GM12875 (cell line): ENCODE results near the gene NUP214.
A peak's percentile ranks its signal among the peaks of the same experiment; 100 is the strongest.

Experiments used
- H3K4me3 ChIP-seq: one replicate; pipeline ENCODE4 v1.5.1; 2011; ENCODE audit warnings: low read depth, low read length, control low read depth
- TF ChIP-seq, protein P1 (sequence below): IDR thresholded peaks from 2 replicates; pipeline ENCODE4 v1.5.1; 2011; ENCODE audit warnings: low read depth, mild to moderate bottlenecking, control low read depth, inconsistent platforms, low read length, moderate library complexity, borderline replicate concordance; ENCODE audit not compliant: insufficient read depth

Gene NUP214

DNA sequence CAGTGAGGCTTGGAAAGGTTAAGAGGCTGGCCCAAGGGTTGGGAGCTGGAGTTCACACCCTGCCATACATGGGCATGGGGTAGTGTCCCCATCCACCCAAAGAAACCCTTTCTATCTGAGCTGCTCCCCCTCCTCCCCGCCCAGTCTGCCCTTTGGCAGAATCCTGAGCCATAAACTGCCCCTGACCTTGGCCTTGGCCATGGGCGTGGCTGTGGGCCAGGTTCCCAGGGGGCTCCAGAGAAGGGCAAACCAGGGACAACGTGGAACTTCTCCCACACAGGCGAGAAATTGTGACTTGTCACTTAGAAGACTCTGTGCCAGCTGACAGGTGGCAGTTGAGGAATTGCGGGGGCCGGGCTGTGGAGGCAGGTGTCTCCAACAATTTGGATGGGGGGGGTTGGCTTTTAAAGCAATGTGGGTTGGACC lies 146.1 kb downstream of the NUP214 start:
- TF ChIP-seq, protein P1, sequence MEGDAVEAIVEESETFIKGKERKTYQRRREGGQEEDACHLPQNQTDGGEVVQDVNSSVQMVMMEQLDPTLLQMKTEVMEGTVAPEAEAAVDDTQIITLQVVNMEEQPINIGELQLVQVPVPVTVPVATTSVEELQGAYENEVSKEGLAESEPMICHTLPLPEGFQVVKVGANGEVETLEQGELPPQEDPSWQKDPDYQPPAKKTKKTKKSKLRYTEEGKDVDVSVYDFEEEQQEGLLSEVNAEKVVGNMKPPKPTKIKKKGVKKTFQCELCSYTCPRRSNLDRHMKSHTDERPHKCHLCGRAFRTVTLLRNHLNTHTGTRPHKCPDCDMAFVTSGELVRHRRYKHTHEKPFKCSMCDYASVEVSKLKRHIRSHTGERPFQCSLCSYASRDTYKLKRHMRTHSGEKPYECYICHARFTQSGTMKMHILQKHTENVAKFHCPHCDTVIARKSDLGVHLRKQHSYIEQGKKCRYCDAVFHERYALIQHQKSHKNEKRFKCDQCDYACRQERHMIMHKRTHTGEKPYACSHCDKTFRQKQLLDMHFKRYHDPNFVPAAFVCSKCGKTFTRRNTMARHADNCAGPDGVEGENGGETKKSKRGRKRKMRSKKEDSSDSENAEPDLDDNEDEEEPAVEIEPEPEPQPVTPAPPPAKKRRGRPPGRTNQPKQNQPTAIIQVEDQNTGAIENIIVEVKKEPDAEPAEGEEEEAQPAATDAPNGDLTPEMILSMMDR = no peak
- H3K4me3 ChIP-seq = peak overlapping the region; percentile 26

DNA sequence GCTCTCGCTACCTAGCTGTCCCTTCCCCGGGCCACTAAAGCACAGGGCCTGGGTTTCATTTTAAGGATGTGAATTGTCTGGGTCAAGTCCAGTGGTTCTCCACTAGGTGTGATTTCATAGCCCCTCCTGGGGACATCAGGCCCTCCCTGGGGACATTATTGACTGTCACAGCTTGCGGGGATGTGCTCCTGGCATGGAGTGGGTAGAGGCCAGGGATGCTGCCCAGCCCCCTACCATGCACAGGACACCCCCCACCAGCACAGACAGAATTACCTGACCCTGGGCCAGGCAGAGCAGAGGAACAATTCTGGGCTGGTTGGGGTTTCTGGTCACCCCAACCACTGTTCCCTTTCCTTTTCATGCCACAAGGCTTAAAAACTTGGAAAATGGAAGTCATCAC lies 146.8 kb downstream of the NUP214 start:
- peak overlapping the region; percentile 51 for H3K4me3 ChIP-seq

DNA sequence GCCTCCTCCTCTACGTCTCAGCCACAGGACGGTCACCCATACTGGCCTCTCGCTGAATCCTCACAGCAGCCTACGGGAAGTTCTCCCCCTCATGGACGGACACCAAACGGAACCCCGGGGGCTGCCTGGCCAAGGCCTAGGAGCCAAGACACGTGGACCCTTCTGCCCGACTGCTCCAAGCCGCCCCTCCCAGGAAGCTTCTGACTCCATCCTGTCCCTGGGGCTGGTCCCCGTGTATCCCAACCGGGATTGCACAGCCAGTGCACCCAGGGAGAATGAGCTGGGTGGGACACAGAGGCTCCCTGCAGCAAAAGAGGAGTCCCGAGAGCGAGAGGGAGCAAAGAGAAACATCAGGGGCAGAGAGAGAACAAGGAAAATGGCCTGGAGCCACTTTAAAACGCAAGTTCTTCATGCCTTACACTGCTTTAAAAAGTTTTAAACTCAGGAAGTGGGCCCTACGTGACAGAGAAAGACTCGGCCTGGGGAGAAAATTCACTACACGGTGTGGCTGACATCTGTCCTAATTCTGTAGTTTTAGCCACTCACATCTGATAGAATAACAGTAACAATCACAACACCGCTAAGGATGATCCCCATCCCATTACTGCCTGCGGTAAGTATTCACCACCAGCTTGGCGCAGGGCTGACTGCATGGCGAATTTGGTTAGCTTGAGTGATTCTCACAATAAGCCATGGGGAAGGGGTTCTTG lies 147.9 kb downstream of the NUP214 start:
- H3K4me3 ChIP-seq = peak overlapping the region; percentile 58

More for the DNA sequence above, 146.8 kb downstream of the NUP214 start:
- TF ChIP-seq, protein P1 = no peak

DNA sequence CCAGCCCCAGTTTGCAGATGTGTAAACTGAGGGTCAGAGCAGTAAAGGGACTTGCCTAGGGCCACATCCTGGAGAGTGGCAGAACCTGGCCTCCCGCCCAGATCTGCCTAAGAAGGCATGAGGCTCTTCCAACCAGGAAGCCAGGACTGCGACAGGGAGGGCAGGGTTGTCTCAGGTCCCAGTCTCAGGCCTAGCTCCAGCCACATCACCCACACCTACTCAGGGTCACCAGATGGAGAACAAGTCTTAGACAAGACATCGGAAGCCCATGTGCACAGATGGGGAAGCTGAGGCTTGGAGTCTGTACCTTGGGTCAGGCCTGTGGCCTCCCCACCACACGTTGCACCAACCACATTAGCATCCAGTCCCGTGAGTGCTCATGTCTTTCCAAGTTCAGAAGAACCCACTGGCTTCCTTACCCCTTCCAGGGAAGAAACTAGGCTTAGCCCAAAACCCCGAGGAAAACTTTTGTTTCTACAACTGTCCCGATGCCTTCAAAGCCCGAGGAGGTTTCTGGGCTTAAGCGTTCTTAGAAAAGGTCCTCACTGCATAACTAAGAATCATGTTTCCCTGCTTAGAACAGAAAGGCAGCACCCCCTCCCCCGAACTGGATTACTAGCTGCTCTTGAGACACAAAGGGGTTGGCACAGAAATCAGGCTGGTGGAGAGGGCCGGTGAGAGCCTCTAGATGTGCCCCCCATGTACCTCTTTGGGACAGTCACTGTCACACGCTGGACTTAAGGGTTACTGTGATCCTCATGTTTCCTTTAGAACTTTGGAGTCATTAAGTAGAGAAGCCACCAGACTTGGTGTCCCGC lies 148.7 kb downstream of the NUP214 start:
- H3K4me3 ChIP-seq = peak overlapping the region; percentile 58
- TF ChIP-seq, protein P1 = no peak

More for the DNA sequence above, 147.9 kb downstream of the NUP214 start:
- TF ChIP-seq, protein P1 = peak; percentile 20; the same call in 1 of the 2 replicates

DNA sequence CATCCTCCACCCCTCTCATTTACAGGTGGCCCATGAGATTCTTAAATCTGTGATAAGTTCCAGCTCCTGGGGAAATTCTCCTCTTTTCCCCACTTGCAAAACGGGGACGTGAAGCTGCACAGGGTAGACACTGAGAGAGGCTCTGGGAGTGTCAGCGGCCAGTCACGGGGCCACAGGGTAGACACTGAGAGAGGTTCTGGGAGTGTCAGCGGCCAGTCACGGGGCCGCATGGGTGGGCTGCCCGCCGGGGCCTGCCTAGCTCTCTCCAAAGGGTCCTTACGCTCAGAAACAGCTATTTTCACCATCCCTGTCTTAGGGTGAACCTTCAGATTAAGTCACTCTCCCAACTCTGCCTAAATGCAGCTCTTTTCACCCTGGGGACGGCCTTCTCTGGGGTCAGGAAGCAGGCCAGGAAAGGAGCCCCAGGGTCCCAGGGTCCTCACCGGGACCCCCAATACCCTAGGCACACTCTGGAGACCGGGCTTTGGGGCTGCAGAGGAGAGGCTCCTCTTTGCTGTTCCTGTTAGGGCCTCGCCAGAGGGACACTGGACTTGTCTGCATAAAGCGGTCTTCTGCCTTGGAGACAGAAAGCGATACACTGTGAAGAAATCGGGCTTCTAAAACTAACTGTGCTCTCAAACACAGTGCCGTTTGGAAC lies 149.4 kb downstream of the NUP214 start:
- peak overlapping the region; percentile 58 for H3K4me3 ChIP-seq
- TF ChIP-seq, protein P1 = no peak

DNA sequence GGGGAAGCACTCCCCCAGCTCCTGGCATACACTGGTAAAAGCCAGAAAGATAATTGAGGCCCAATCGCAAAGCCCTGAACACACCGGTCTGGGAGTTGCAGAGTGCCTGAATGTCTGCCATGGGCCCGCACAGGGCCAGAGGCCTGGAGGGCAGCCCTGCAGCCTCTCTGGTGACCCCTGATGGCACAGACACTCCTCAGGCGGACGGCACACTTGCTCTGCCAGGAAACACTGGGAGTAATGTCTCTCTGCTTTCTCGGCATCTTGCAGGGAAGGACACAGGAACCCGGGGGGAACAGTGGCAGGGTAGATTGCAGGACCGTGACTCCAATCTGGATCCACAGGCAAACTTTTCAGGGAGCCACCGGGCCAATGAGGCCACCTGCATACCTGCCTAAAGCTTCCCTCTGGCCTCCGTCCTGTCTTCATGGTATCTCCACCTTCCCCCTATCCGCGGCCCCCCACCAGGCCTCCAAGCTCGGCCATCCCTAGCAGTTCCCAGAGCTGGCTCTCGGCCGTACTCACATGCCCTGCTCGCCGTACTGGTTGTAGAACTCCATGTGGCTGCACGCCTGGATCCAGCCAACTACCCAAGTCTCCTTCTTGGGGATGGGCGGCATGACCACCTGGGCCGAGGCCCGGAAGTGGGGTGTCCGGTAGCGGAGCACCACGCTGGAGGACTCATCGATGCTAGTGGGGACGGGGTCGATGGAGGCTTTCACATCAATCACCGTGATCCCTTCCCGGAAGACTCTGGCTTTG lies 150.1 kb downstream of the NUP214 start:
- TF ChIP-seq, protein P1 = peak; percentile 45
- peak overlapping the region; percentile 58 for H3K4me3 ChIP-seq
